Memory B cell (primary cell): ENCODE data around the gene CPLANE2.

Experiments used
- ATAC-seq: fragments of 150-1000 bp; cut with Tn5 transposase; 2 replicates; pipeline ENCODE4 v1.10.0; 2021; ENCODE audit warnings: low read depth, mild to moderate bottlenecking, moderate library complexity
- DNase-seq, 2 donors: peaks; one replicate each; pipeline ENCODE4 v3.0.0; 2022; ENCODE audit warnings: low spot score in 2 of 2
- H3K27ac Mint-ChIP-seq: one replicate; pipeline ENCODE4 v1.8.0; 2022; ENCODE audit warnings: mild to moderate bottlenecking, moderate library complexity, mixed read lengths
- H3K27me3 Mint-ChIP-seq: one replicate; pipeline ENCODE4 v1.8.0; 2022; ENCODE audit warnings: mixed read lengths
- H3K36me3 Mint-ChIP-seq: one replicate; pipeline ENCODE4 v1.8.0; 2022; ENCODE audit warnings: mild to moderate bottlenecking, mixed read lengths
- H3K4me1 Mint-ChIP-seq: one replicate; pipeline ENCODE4 v1.8.0; 2022; ENCODE audit warnings: mixed read lengths
- H3K4me3 Mint-ChIP-seq: one replicate; pipeline ENCODE4 v1.8.0; 2022; ENCODE audit warnings: mild to moderate bottlenecking, moderate library complexity, mixed read lengths
- H3K9me3 Mint-ChIP-seq: one replicate; pipeline ENCODE4 v1.8.0; 2022; ENCODE audit warnings: mixed read lengths

Gene CPLANE2

GRCh38 chr1:16213013-16213412 lies 24.0 kb downstream of the CPLANE2 start:
- peaks cover 7% of the 10 kb centered on the region for H3K4me1 Mint-ChIP-seq
- H3K9me3 Mint-ChIP-seq, result no peaks in the 10 kb centered on the region
- H3K27ac Mint-ChIP-seq, result no peak overlapping the region
- H3K27me3 Mint-ChIP-seq, result peaks cover 5% of the 10 kb centered on the region
- H3K36me3 Mint-ChIP-seq, result no peaks in the 10 kb centered on the region
- no peak for ATAC-seq
- no peak overlapping the region for H3K4me3 Mint-ChIP-seq
- DNase-seq, result no peak

- no peak for DNase-seq
- Mint-ChIP-seq H3K27me3 (peaks cover 5% of the 10 kb centered on the region), H3K4me3 (no peak within 1 kb of the TSS), H3K9me3 (no peaks in the 10 kb centered on the region), H3K4me1 (peaks cover 7% of the 10 kb centered on the region), H3K27ac (no peak within 1 kb of the TSS), H3K36me3 (no peaks in the 10 kb centered on the region)
- ATAC-seq, result no peak
These were observed 24.6 kb downstream of the CPLANE2 start, which contains the start of gene ARHGEF19 for GRCh38 chr1:16212251-16212961. Gene ARHGEF19, minus strand, starts transcription at chr1:16212652. Its CDS starts 3,598 bp downstream, at chr1:16209054.

- ATAC-seq, result no peak
- Mint-ChIP-seq H3K36me3 (no peaks in the 10 kb centered on the region), H3K9me3 (no peaks in the 10 kb centered on the region), H3K4me3 (no peak overlapping the region), H3K27me3 (peaks cover 5% of the 10 kb centered on the region), H3K4me1 (peaks cover 9% of the 10 kb centered on the region), H3K27ac (no peak overlapping the region)
- DNase-seq, result no peak
These were observed 25.2 kb downstream of the CPLANE2 start for GRCh38 chr1:16211824-16212223.

GRCh38 chr1:16210581-16210980 lies 26.4 kb downstream of the CPLANE2 start:
- Mint-ChIP-seq H3K36me3 (no peaks in the 10 kb centered on the region), H3K27ac (no peak overlapping the region), H3K27me3 (peaks cover 5% of the 10 kb centered on the region), H3K4me3 (no peak overlapping the region), H3K4me1 (peaks cover 7% of the 10 kb centered on the region), H3K9me3 (no peaks in the 10 kb centered on the region)
- ATAC-seq (no peak), DNase-seq (no peak)

- peaks cover 5% of the 10 kb centered on the region for H3K27me3 Mint-ChIP-seq
- no peaks in the 10 kb centered on the region for H3K9me3 Mint-ChIP-seq
- DNase-seq (no peak), ATAC-seq (no peak)
- no peak overlapping the region for H3K27ac Mint-ChIP-seq
- no peaks in the 10 kb centered on the region for H3K36me3 Mint-ChIP-seq
- H3K4me1 Mint-ChIP-seq, result peaks cover 7% of the 10 kb centered on the region
- H3K4me3 Mint-ChIP-seq, result no peak overlapping the region
These were observed 27.1 kb downstream of the CPLANE2 start for GRCh38 chr1:16209847-16210407.

GRCh38 chr1:16209132-16209846 lies 27.7 kb downstream of the CPLANE2 start:
- peaks cover 10% of the 10 kb centered on the region for H3K4me1 Mint-ChIP-seq
- no peak overlapping the region for H3K27ac Mint-ChIP-seq
- no peaks in the 10 kb centered on the region for H3K9me3 Mint-ChIP-seq
- no peak overlapping the region for H3K4me3 Mint-ChIP-seq
- no peaks in the 10 kb centered on the region for H3K36me3 Mint-ChIP-seq
- peaks cover 5% of the 10 kb centered on the region for H3K27me3 Mint-ChIP-seq
- no peak for DNase-seq
- ATAC-seq, result no peak

- Mint-ChIP-seq H3K9me3 (no peaks in the 10 kb centered on the region), H3K4me3 (no peak overlapping the region), H3K4me1 (peaks cover 10% of the 10 kb centered on the region), H3K36me3 (peaks cover 5% of the 10 kb centered on the region), H3K27ac (no peak overlapping the region), H3K27me3 (peaks cover 5% of the 10 kb centered on the region)
- no peak for ATAC-seq
- no peak for DNase-seq
These were observed 28.6 kb downstream of the CPLANE2 start for GRCh38 chr1:16208270-16208987.

GRCh38 chr1:16207318-16208269 lies 29.4 kb downstream of the CPLANE2 start:
- no peak for DNase-seq
- Mint-ChIP-seq H3K9me3 (no peaks in the 10 kb centered on the region), H3K27me3 (peaks cover 2% of the 10 kb centered on the region), H3K4me1 (peaks cover 10% of the 10 kb centered on the region), H3K27ac (peak overlapping the region; percentile 88), H3K36me3 (peaks cover 8% of the 10 kb centered on the region), H3K4me3 (peak overlapping the region; percentile 84)
- ATAC-seq, result no peak

GRCh38 chr1:16206547-16207317 lies 30.3 kb downstream of the CPLANE2 start:
- peak overlapping the region; percentile 84 for H3K4me3 Mint-ChIP-seq
- peaks cover 10% of the 10 kb centered on the region for H3K4me1 Mint-ChIP-seq
- ATAC-seq (peak; percentile 92), DNase-seq (peak; percentile 85 to 87)
- H3K36me3 Mint-ChIP-seq, result peaks cover 8% of the 10 kb centered on the region
- no peaks in the 10 kb centered on the region for H3K27me3 Mint-ChIP-seq
- no peaks in the 10 kb centered on the region for H3K9me3 Mint-ChIP-seq
- H3K27ac Mint-ChIP-seq, result peak overlapping the region; percentile 88

- peak; percentile 3 for ATAC-seq
- peaks cover 10% of the 10 kb centered on the region for H3K4me1 Mint-ChIP-seq
- H3K9me3 Mint-ChIP-seq, result no peaks in the 10 kb centered on the region
- peak overlapping the region; percentile 84 for H3K4me3 Mint-ChIP-seq
- peak in 1 of 2 donors; percentile 47 for DNase-seq
- no peaks in the 10 kb centered on the region for H3K27me3 Mint-ChIP-seq
- peak overlapping the region; percentile 88 for H3K27ac Mint-ChIP-seq
- peaks cover 8% of the 10 kb centered on the region for H3K36me3 Mint-ChIP-seq
These were observed 31.0 kb downstream of the CPLANE2 start for GRCh38 chr1:16205891-16206546.

- Mint-ChIP-seq H3K27me3 (no peaks in the 10 kb centered on the region), H3K4me3 (no peak overlapping the region), H3K4me1 (peaks cover 10% of the 10 kb centered on the region), H3K27ac (no peak overlapping the region), H3K9me3 (no peaks in the 10 kb centered on the region), H3K36me3 (peaks cover 8% of the 10 kb centered on the region)
- DNase-seq (no peak), ATAC-seq (no peak)
These were observed 31.7 kb downstream of the CPLANE2 start for GRCh38 chr1:16205334-16205671.

GRCh38 chr1:16204634-16205333 lies 32.2 kb downstream of the CPLANE2 start:
- no peak overlapping the region for H3K27ac Mint-ChIP-seq
- H3K4me1 Mint-ChIP-seq, result peaks cover 11% of the 10 kb centered on the region
- H3K4me3 Mint-ChIP-seq, result peak overlapping the region; percentile 65
- H3K36me3 Mint-ChIP-seq, result peaks cover 9% of the 10 kb centered on the region
- H3K27me3 Mint-ChIP-seq, result no peaks in the 10 kb centered on the region
- ATAC-seq, result no peak
- DNase-seq, result no peak
- H3K9me3 Mint-ChIP-seq, result no peaks in the 10 kb centered on the region
